OCI-LY1 (cell line): ENCODE measurements around the gene JAM3.

ENCODE experiments used
- H2AFZ ChIP-seq: fragments of 200-600 bp; sonication (generic), shearing (Covaris generic); 2 replicates; pipeline ENCODE4 v1.6.0; 2014; ENCODE audit warnings: antibody characterized with exemption, mild to moderate bottlenecking, low read length
- H3F3A ChIP-seq: fragments of 200-600 bp; sonication (generic), shearing (Covaris generic); 2 replicates; pipeline ENCODE4 v1.6.0; 2014; ENCODE audit warnings: mild to moderate bottlenecking, antibody characterized with exemption, low read length, moderate library complexity; ENCODE audit not compliant: insufficient read depth
- H3K27ac ChIP-seq: fragments of 200-600 bp; sonication (generic); 2 replicates; pipeline ENCODE4 v1.5.1; 2014; ENCODE audit warnings: low read length, mixed run types, mild to moderate bottlenecking, low read depth; ENCODE audit not compliant: poor library complexity, severe bottlenecking
- H3K27me3 ChIP-seq: fragments of 200-600 bp; sonication (generic); 2 replicates; pipeline ENCODE4 v1.6.0; 2014; ENCODE audit warnings: antibody characterized with exemption, mild to moderate bottlenecking, low read length, moderate library complexity; ENCODE audit not compliant: insufficient read depth
- H3K36me3 ChIP-seq: fragments of 200-600 bp; sonication (generic); 2 replicates; pipeline ENCODE4 v1.6.1; 2014; ENCODE audit warnings: mild to moderate bottlenecking, antibody characterized with exemption, low read length, moderate library complexity, mixed read lengths; ENCODE audit not compliant: insufficient read depth
- H3K4me1 ChIP-seq: fragments of 200-600 bp; sonication (generic); 2 replicates; pipeline ENCODE4 v1.5.1; 2014; ENCODE audit warnings: mild to moderate bottlenecking, low read length, moderate library complexity; ENCODE audit not compliant: insufficient read depth, severe bottlenecking
- H3K4me2 ChIP-seq: fragments of 200-600 bp; sonication (generic), shearing (Covaris generic); 2 replicates; pipeline ENCODE4 v1.6.1; 2014; ENCODE audit warnings: low read length
- H3K4me3 ChIP-seq: fragments of 200-600 bp; sonication (generic); 2 replicates; pipeline ENCODE4 v1.5.1; 2014; ENCODE audit warnings: low read length, low read depth, mild to moderate bottlenecking, mixed read lengths; ENCODE audit not compliant: poor library complexity, severe bottlenecking
- H3K79me2 ChIP-seq: fragments of 200-600 bp; shearing (Covaris generic); 2 replicates; pipeline ENCODE4 v1.6.1; 2016; ENCODE audit warnings: mixed run types, low read length, mixed read lengths; ENCODE audit not compliant: insufficient read depth
- H3K9ac ChIP-seq: fragments of 200-600 bp; sonication (generic), shearing (Covaris generic); 2 replicates; pipeline ENCODE4 v1.6.1; 2014; ENCODE audit warnings: mild to moderate bottlenecking, low read length, mixed read lengths
- H3K9me2 ChIP-seq: fragments of 200-600 bp; sonication (generic), shearing (Covaris generic); 2 replicates; pipeline ENCODE4 v1.6.1; 2014; ENCODE audit warnings: low read depth, mild to moderate bottlenecking, low read length, mixed read lengths
- H3K9me3 ChIP-seq: fragments of 200-600 bp; shearing (Covaris generic); 2 replicates; pipeline ENCODE4 v1.6.1; 2014; ENCODE audit warnings: low read length, mixed read lengths
- H4K20me1 ChIP-seq: fragments of 200-600 bp; sonication (generic), shearing (Covaris generic); 2 replicates; pipeline ENCODE4 v1.6.0; 2016; ENCODE audit warnings: mild to moderate bottlenecking, low read length; ENCODE audit not compliant: insufficient read depth
- CTCF ChIP-seq: fragments of 200-600 bp; sonication (generic), shearing (Covaris generic); IDR thresholded peaks from 2 replicates; pipeline ENCODE4 v1.5.1; 2017; ENCODE audit warnings: mild to moderate bottlenecking, antibody characterized with exemption, low read length, moderate library complexity, mixed read lengths
- EZH2 ChIP-seq: fragments of 200-600 bp; sonication (generic), shearing (Covaris generic); IDR thresholded peaks from 2 replicates; pipeline ENCODE4 v1.8.0; 2017; ENCODE audit warnings: borderline replicate concordance, mixed run types, mild to moderate bottlenecking, antibody characterized with exemption, low read length, moderate library complexity, mixed read lengths

Gene JAM3

GRCh38 chr11:134119094-134119493, 50.2 kb downstream of the JAM3 start:
- Histone ChIP-seq H3K4me2 (no peak overlapping the region), H3K27ac (no peak overlapping the region), H4K20me1 (no peaks in the 10 kb centered on the region), H3K79me2 (no peaks in the 10 kb centered on the region), H3K9me3 (no peaks in the 10 kb centered on the region), H3K9me2 (no peaks in the 10 kb centered on the region), H2AFZ (no peak overlapping the region), H3K27me3 (no peaks in the 10 kb centered on the region), H3K4me1 (no peaks in the 10 kb centered on the region), H3K9ac (no peak overlapping the region), H3F3A (no peaks in the 10 kb centered on the region), H3K36me3 (no peaks in the 10 kb centered on the region), H3K4me3 (no peak overlapping the region)
- TF ChIP-seq EZH2 (no peak), CTCF (no peak)

- Histone ChIP-seq H3F3A (no peaks in the 10 kb centered on the region), H3K9me3 (no peaks in the 10 kb centered on the region), H3K79me2 (no peaks in the 10 kb centered on the region), H3K27me3 (no peaks in the 10 kb centered on the region), H3K4me1 (no peaks in the 10 kb centered on the region), H4K20me1 (no peaks in the 10 kb centered on the region), H3K9ac (no peak overlapping the region), H3K36me3 (no peaks in the 10 kb centered on the region), H3K9me2 (no peaks in the 10 kb centered on the region), H2AFZ (no peak overlapping the region), H3K4me3 (no peak overlapping the region), H3K4me2 (no peak overlapping the region), H3K27ac (no peak overlapping the region)
- TF ChIP-seq EZH2 (no peak), CTCF (no peak)
Measured at GRCh38 chr11:134120143-134120850, 51.4 kb downstream of the JAM3 start.

- H3K4me1 ChIP-seq = no peaks in the 10 kb centered on the region
- H4K20me1 ChIP-seq = no peaks in the 10 kb centered on the region
- H3K4me3 ChIP-seq = no peak overlapping the region
- no peaks in the 10 kb centered on the region for H3K9me2 ChIP-seq
- H3F3A ChIP-seq = no peaks in the 10 kb centered on the region
- no peaks in the 10 kb centered on the region for H3K36me3 ChIP-seq
- no peak overlapping the region for H2AFZ ChIP-seq
- no peaks in the 10 kb centered on the region for H3K27me3 ChIP-seq
- no peaks in the 10 kb centered on the region for H3K79me2 ChIP-seq
- H3K27ac ChIP-seq = no peak overlapping the region
- no peak overlapping the region for H3K4me2 ChIP-seq
- no peak overlapping the region for H3K9ac ChIP-seq
- TF ChIP-seq EZH2 = no peak
- no peaks in the 10 kb centered on the region for H3K9me3 ChIP-seq
Measured at GRCh38 chr11:134120921-134121526, 52.2 kb downstream of the JAM3 start.
